Tibial nerve (tissue), 4 donors: Measurements from ENCODE around the gene SDHAF4. TPM values are rescaled to one million over a fixed set of nuclear protein-coding genes. Genes with fewer than 3 reads are reported as not detected.
"Not testable (repeated sequence)": the region's sequence is repeated elsewhere in the genome, so short reads cannot be mapped to it uniquely, and the experiment has no call there.

Experiments
- DNase-seq, 2 donors: peaks; one replicate each; pipeline ENCODE4 v3.0.0-alpha.2; 2019; ENCODE audit warnings: low spot score in 2 of 2
- H3K27ac ChIP-seq, 4 donors: fragments of 200-600 bp; sonication (generic) in 3 of 4; one replicate each; pipeline ENCODE4 v1.5.1; 2017 to 2019; ENCODE audit warnings: mild to moderate bottlenecking in 1 of 4
- H3K27me3 ChIP-seq, 2 donors: fragments of 200-600 bp; sonication (generic) in 1 of 2; one replicate each; pipeline versions ENCODE4 v1.5.1 to v1.6.0; 2017 to 2019
- H3K36me3 ChIP-seq, 3 donors: fragments of 200-600 bp; sonication (generic); one replicate each; pipeline ENCODE4 v1.5.1; 2018 to 2019
- H3K4me1 ChIP-seq, 4 donors: fragments of 200-600 bp; sonication (generic) in 3 of 4; one replicate each; pipeline ENCODE4 v1.5.1; 2017 to 2019
- H3K4me3 ChIP-seq, 4 donors: fragments of 200-600 bp; sonication (generic) in 3 of 4; one replicate each; pipeline ENCODE4 v1.5.1; 2017 to 2019; ENCODE audit warnings: mild to moderate bottlenecking in 1 of 4, moderate library complexity in 1 of 4
- H3K9me3 ChIP-seq, 4 donors: fragments of 200-600 bp; sonication (generic) in 3 of 4; one replicate each; pipeline ENCODE4 v1.5.1; 2017 to 2019
- EP300 ChIP-seq, 2 donors: sonication (generic); formaldehyde crosslinking; IDR thresholded peaks; one replicate each; pipeline ENCODE4 v1.6.1; 2017; ENCODE audit warnings: antibody characterized with exemption in 2 of 2, mild to moderate bottlenecking in 1 of 2
- POLR2A ChIP-seq, 2 donors: fragments of 450-650 bp; IDR thresholded peaks; one replicate each; pipeline ENCODE4 v1.6.1; 2017; ENCODE audit warnings: antibody characterized with exemption in 2 of 2, mild to moderate bottlenecking in 2 of 2, moderate library complexity in 2 of 2
- WGBS, 2 donors: methylation state at CpG; one replicate each; pipeline ENCODE4 v1.1.5; 2018; 5-methylcytosine and 5-hydroxymethylcytosine counted together
- total RNA-seq, 4 donors: library from RNA; depleted of rRNA; stranded (reverse); fragments of >200 nt; gene quantifications; one replicate each; pipeline ENCODE4 v1.1.0, GENCODE V29; 2016
- TF ChIP-seq, protein P1 (sequence below), 5 experiments: fragments of 200-600 bp in 3 of 5; fragments of 450-650 bp in 2 of 5; sonication (generic) in 3 of 5; IDR thresholded peaks; one replicate each; pipeline ENCODE4 v1.5.1; 2016 to 2019; ENCODE audit warnings: antibody characterized with exemption in 5 of 5, mild to moderate bottlenecking in 3 of 5, moderate library complexity in 2 of 5

SDHAF4 gene
- total RNA-seq, 4 donors from 2014 or later = 9.6 to 15.3 (median 13.1) TPM

- Histone ChIP-seq H3K4me1 (no peaks in the 10 kb centered on the region), H3K4me3 (no peak overlapping the region), H3K27me3 (no peaks in the 10 kb centered on the region), H3K9me3 (no peaks in the 10 kb centered on the region), H3K27ac (no peak overlapping the region), H3K36me3 (peaks cover 0 to 21% (median 0%) of the 10 kb centered on the region in 3 donors)
- DNase-seq = no peak
- 74 to 86% methylated on average over 3 of the region's 3 CpGs for WGBS, 2 donors
- no peak for TF ChIP-seq POLR2A (IDR thresholded peaks at IDR 0.05)
- no peak for TF ChIP-seq EP300 (IDR thresholded peaks at IDR 0.05)
- TF ChIP-seq, protein P1, sequence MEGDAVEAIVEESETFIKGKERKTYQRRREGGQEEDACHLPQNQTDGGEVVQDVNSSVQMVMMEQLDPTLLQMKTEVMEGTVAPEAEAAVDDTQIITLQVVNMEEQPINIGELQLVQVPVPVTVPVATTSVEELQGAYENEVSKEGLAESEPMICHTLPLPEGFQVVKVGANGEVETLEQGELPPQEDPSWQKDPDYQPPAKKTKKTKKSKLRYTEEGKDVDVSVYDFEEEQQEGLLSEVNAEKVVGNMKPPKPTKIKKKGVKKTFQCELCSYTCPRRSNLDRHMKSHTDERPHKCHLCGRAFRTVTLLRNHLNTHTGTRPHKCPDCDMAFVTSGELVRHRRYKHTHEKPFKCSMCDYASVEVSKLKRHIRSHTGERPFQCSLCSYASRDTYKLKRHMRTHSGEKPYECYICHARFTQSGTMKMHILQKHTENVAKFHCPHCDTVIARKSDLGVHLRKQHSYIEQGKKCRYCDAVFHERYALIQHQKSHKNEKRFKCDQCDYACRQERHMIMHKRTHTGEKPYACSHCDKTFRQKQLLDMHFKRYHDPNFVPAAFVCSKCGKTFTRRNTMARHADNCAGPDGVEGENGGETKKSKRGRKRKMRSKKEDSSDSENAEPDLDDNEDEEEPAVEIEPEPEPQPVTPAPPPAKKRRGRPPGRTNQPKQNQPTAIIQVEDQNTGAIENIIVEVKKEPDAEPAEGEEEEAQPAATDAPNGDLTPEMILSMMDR (IDR thresholded peaks at IDR 0.05) = no peak
Observed at GRCh38 chr6:70547905-70548304, 18.8 kb upstream of the SDHAF4 start.

GRCh38 chr6:70549327-70549726 lies 17.4 kb upstream of the SDHAF4 start:
- no peak for DNase-seq
- Histone ChIP-seq H3K4me1 (no peaks in the 10 kb centered on the region), H3K27me3 (no peaks in the 10 kb centered on the region), H3K27ac (no peak overlapping the region), H3K4me3 (no peak overlapping the region), H3K36me3 (peaks cover 0 to 16% (median 0%) of the 10 kb centered on the region in 3 donors), H3K9me3 (no peaks in the 10 kb centered on the region)
- TF ChIP-seq POLR2A (IDR thresholded peaks at IDR 0.05) (no peak), EP300 (IDR thresholded peaks at IDR 0.05) (no peak)
- TF ChIP-seq, protein P1 (IDR thresholded peaks at IDR 0.05) = no peak

GRCh38 chr6:70551566-70551965 lies 15.2 kb upstream of the SDHAF4 start:
- Histone ChIP-seq H3K4me3 (no peak overlapping the region), H3K4me1 (no peaks in the 10 kb centered on the region), H3K9me3 (no peaks in the 10 kb centered on the region), H3K27ac (no peak overlapping the region), H3K36me3 (peaks cover 0 to 10% (median 0%) of the 10 kb centered on the region in 3 donors), H3K27me3 (no peaks in the 10 kb centered on the region)
- TF ChIP-seq EP300 (IDR thresholded peaks at IDR 0.05) = no peak
- TF ChIP-seq, protein P1 (IDR thresholded peaks at IDR 0.05) = no peak
- TF ChIP-seq POLR2A (IDR thresholded peaks at IDR 0.05) = no peak
- DNase-seq = no peak
- WGBS, 2 donors = 82 to 88% methylated on average over 1 of the region's 1 CpG

DNA sequence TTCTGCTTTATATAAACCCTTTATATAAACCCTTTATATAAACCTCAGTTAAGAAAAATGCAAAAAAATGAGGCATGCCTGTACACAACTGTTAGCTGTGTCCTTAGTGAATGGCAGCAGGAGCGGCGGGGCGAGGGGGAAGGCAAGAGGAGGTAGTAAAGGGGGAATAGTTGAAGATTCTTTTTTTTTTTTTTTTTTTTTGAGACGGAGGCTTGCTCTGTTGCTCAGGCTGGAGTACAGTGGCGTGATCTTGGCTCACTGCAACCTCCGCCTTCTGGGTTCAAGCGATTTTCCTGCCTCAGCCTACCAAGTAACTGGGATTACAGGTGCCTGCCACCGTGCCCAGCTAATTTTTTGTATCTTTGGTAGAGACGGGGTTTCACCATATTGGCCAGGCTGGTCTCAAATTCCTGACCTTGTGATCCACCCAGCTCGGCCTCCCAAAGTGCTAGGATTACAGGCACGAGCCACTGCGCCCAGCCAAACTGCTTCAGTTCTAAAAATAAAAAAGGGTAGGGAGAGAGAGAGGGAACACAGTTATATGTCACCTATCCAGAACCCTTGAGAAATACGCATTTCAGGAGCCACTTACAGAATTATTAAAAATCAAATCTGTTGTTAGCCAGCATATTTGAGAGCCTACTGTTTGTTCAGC lies 14.3 kb upstream of the SDHAF4 start:
- H3K27ac ChIP-seq, H3K27me3 ChIP-seq, H3K9me3 ChIP-seq, H3K4me1 ChIP-seq, H3K4me3 ChIP-seq, DNase-seq: not testable (repeated sequence)
- H3K36me3 ChIP-seq = peaks cover 0 to 16% (median 0%) of the 10 kb centered on the region in 3 donors
- 78 to 83% methylated on average over 13 of the region's 13 CpGs for WGBS, 2 donors

DNA sequence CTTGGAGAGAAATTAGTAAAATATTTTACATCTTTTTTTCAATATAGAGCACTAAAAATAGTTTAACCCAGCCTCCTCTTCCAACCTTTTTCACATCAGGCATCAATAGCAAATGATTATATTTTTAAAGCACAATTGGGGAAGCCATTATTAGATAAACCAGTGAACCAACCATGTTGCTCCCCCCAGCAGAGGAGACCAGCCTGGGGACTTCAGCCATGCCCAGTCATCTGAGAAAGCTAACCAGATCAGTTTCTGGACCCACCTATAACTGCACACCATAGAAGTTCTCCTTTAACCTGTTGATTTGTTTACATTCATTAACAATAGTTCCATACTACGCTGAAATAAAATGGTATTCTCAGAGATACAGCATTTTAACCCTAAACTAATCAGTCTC lies 13.8 kb upstream of the SDHAF4 start:
- WGBS, 2 donors = 82 to 86% methylated on average over 1 of the region's 1 CpG
- no peaks in the 10 kb centered on the region for H3K4me1 ChIP-seq
- peaks cover 0 to 21% (median 0%) of the 10 kb centered on the region in 3 donors for H3K36me3 ChIP-seq
- no peak overlapping the region for H3K27ac ChIP-seq
- no peak for DNase-seq
- H3K27me3 ChIP-seq = no peaks in the 10 kb centered on the region
- no peaks in the 10 kb centered on the region for H3K9me3 ChIP-seq
- no peak overlapping the region for H3K4me3 ChIP-seq
- TF ChIP-seq EP300 (IDR thresholded peaks at IDR 0.05) (no peak), POLR2A (IDR thresholded peaks at IDR 0.05) (no peak)
- TF ChIP-seq, protein P1 (IDR thresholded peaks at IDR 0.05) = no peak
